Ishikawa (cell line): Measurements from ENCODE around the gene INHBC.

Experiments
- CEBPB ChIP-seq: IDR thresholded peaks from 2 replicates; pipeline ENCODE4 v1.6.1; 2012
- CREB1 ChIP-seq: IDR thresholded peaks from 2 replicates; pipeline ENCODE4 v1.6.1; 2012; ENCODE audit warnings: low read depth
- EGR1 ChIP-seq: IDR thresholded peaks from 2 replicates; pipeline ENCODE4 v1.6.1; 2012
- EP300 ChIP-seq: IDR thresholded peaks from 2 replicates; pipeline ENCODE4 v1.6.1; 2012; ENCODE audit warnings: borderline replicate concordance
- FOXM1 ChIP-seq: IDR thresholded peaks from 2 replicates; pipeline ENCODE4 v1.6.1; 2012; ENCODE audit warnings: low read depth, borderline replicate concordance
- MAX ChIP-seq: IDR thresholded peaks from 2 replicates; pipeline ENCODE4 v1.6.1; 2012
- NFIC ChIP-seq: IDR thresholded peaks from 2 replicates; pipeline ENCODE4 v1.6.1; 2012
- RAD21 ChIP-seq: IDR thresholded peaks from 2 replicates; pipeline ENCODE4 v1.6.1; 2012; ENCODE audit warnings: low read depth
- TAF1 ChIP-seq: IDR thresholded peaks from 2 replicates; pipeline ENCODE4 v1.6.1; 2012; ENCODE audit warnings: low read depth, mild to moderate bottlenecking
- TCF12 ChIP-seq: IDR thresholded peaks from 2 replicates; pipeline ENCODE4 v1.6.1; 2012; ENCODE audit warnings: low read depth
- TEAD4 ChIP-seq: IDR thresholded peaks from 2 replicates; pipeline ENCODE4 v1.6.1; 2012
- USF1 ChIP-seq: IDR thresholded peaks from 2 replicates; pipeline ENCODE4 v1.6.1; 2012
- YY1 ChIP-seq: IDR thresholded peaks from 2 replicates; pipeline ENCODE4 v1.6.1; 2012; ENCODE audit warnings: low read depth

GRCh38 chr12:57404966-57405640, 29.5 kb upstream of the INHBC start:
- TF ChIP-seq YY1 (no peak), FOXM1 (no peak), EP300 (no peak), CEBPB (no peak), MAX (no peak), RAD21 (no peak), TCF12 (no peak), USF1 (no peak), CREB1 (no peak), TAF1 (no peak), EGR1 (no peak), TEAD4 (no peak), NFIC (no peak)
